Calu3 (cell line): ENCODE data around the gene MSL3B.

Source experiments
- BruUV-seq: library from RNA; stranded (reverse); fragments of 400-500 nt; replicated peaks from 2 replicates; lab custom pipeline; 2021; lab: Mats Ljungman, UMichigan
- CTCF ChIA-PET: fragments of 300-600 bp; sonication (Branson Sonifier 250); formaldehyde crosslinking; loops from one replicate; lab custom pipeline; 2022; ENCODE audit warnings: antibody characterized with exemption; lab: Charles Lee
- DNase-seq: peaks from one replicate; pipeline ENCODE4 v3.0.0; 2022
- H3K27ac Mint-ChIP-seq: one replicate; pipeline ENCODE4 v1.8.0; 2022; ENCODE audit warnings: mixed read lengths; ENCODE audit not compliant: unreplicated experiment
- H3K27me3 Mint-ChIP-seq: one replicate; pipeline ENCODE4 v1.8.0; 2022; ENCODE audit warnings: mixed read lengths; ENCODE audit not compliant: unreplicated experiment
- H3K36me3 Mint-ChIP-seq: one replicate; pipeline ENCODE4 v1.8.0; 2022; ENCODE audit warnings: mild to moderate bottlenecking, moderate library complexity, mixed read lengths; ENCODE audit not compliant: insufficient read depth, unreplicated experiment
- H3K4me1 Mint-ChIP-seq: one replicate; pipeline ENCODE4 v1.8.0; 2022; ENCODE audit warnings: mild to moderate bottlenecking, low read depth, mixed read lengths; ENCODE audit not compliant: unreplicated experiment
- H3K4me3 Mint-ChIP-seq: one replicate; pipeline ENCODE4 v1.8.0; 2022; ENCODE audit warnings: mild to moderate bottlenecking, low read depth, moderate library complexity, mixed read lengths; ENCODE audit not compliant: unreplicated experiment
- H3K9me3 Mint-ChIP-seq: one replicate; pipeline ENCODE4 v1.8.0; 2022; ENCODE audit warnings: low read depth, mixed read lengths; ENCODE audit not compliant: unreplicated experiment
- intact Hi-C: fragments of 100-400 bp; cut with micrococcal nuclease; formaldehyde crosslinking; loops from one replicate; pipeline ENCODE4 v1.10.0; 2022; ENCODE audit not compliant: unreplicated experiment
- TF ChIP-seq, protein P1 (sequence below): fragments of 200-600 bp; IDR thresholded peaks from one replicate; pipeline ENCODE4 v1.8.0; 2022; ENCODE audit warnings: antibody characterized with exemption; ENCODE audit not compliant: unreplicated experiment

Gene MSL3B

DNA sequence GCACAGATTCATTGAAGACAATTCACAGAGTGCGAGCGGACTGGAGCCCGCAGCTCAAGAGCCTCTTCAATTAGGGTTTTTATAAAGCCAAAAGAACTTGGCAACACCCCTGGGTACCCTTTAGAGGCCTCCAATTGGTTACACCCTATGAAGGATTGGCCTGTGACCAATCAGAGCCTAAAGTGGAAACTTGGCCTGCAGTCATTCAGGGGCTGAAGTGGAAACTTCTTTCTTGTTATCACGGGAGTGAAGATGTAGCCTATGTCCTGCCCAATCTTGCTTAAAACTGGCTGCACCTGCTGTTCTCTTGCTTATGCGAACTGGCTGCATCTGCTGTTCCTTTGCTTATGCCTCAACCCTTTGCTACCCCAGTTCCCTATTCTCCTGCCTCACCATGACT, 12.0 kb downstream of the MSL3B start:
- CTCF ChIA-PET: interaction anchor here (2.4 kb wide), 1 partner anchor 73 kb away, joined by 9 read pairs; no protein-coding TSS in a partner anchor
- H3K36me3 Mint-ChIP-seq: peaks cover 38% of the 10 kb centered on the region
- H3K4me3 Mint-ChIP-seq: no peak overlapping the region
- intact Hi-C loops: loop anchor here (5.0 to 10.0 kb wide), 4 partner anchors 119 to 691 kb away; no protein-coding TSS in a partner anchor
- no peak overlapping the region for H3K27ac Mint-ChIP-seq
- no peak for DNase-seq
- H3K27me3 Mint-ChIP-seq: no peaks in the 10 kb centered on the region
- no TSS peak for BruUV-seq
- TF ChIP-seq, protein P1, sequence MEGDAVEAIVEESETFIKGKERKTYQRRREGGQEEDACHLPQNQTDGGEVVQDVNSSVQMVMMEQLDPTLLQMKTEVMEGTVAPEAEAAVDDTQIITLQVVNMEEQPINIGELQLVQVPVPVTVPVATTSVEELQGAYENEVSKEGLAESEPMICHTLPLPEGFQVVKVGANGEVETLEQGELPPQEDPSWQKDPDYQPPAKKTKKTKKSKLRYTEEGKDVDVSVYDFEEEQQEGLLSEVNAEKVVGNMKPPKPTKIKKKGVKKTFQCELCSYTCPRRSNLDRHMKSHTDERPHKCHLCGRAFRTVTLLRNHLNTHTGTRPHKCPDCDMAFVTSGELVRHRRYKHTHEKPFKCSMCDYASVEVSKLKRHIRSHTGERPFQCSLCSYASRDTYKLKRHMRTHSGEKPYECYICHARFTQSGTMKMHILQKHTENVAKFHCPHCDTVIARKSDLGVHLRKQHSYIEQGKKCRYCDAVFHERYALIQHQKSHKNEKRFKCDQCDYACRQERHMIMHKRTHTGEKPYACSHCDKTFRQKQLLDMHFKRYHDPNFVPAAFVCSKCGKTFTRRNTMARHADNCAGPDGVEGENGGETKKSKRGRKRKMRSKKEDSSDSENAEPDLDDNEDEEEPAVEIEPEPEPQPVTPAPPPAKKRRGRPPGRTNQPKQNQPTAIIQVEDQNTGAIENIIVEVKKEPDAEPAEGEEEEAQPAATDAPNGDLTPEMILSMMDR: no peak
- no peaks in the 10 kb centered on the region for H3K9me3 Mint-ChIP-seq
- H3K4me1 Mint-ChIP-seq: peaks cover 27% of the 10 kb centered on the region

DNA sequence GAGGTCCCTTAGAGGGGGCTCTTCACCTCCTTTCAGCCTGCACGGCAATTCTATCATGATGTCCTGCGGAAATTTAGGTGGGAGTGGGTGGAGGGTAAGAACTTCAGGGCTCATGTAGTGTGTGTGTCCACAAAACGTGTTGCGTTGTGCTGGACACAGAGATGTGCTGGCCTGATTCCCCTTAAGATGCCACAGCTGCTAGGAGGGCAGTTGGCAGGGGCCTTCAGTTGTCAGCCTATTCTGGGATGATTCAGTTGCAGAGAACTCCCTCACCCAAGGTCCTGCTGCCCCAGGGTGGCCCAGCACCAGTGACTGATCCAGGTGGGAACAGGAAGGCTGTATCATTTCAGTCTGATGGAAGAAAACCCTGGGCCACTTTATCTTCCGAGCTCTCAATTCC, 12.8 kb downstream of the MSL3B start:
- CTCF ChIA-PET: interaction anchor here (0.8 kb wide), 1 partner anchor 119 kb away, joined by 4 read pairs; no protein-coding TSS in a partner anchor
- H3K27ac Mint-ChIP-seq: no peak overlapping the region
- TF ChIP-seq, protein P1: no peak
- H3K36me3 Mint-ChIP-seq: peaks cover 40% of the 10 kb centered on the region
- BruUV-seq: no TSS peak
- H3K27me3 Mint-ChIP-seq: no peaks in the 10 kb centered on the region
- H3K9me3 Mint-ChIP-seq: no peaks in the 10 kb centered on the region
- peaks cover 27% of the 10 kb centered on the region for H3K4me1 Mint-ChIP-seq
- intact Hi-C loops: loop anchor here (5.0 to 10.0 kb wide), 4 partner anchors 119 to 692 kb away; no protein-coding TSS in a partner anchor
- DNase-seq: no peak
- H3K4me3 Mint-ChIP-seq: peak overlapping the region; percentile 90

DNA sequence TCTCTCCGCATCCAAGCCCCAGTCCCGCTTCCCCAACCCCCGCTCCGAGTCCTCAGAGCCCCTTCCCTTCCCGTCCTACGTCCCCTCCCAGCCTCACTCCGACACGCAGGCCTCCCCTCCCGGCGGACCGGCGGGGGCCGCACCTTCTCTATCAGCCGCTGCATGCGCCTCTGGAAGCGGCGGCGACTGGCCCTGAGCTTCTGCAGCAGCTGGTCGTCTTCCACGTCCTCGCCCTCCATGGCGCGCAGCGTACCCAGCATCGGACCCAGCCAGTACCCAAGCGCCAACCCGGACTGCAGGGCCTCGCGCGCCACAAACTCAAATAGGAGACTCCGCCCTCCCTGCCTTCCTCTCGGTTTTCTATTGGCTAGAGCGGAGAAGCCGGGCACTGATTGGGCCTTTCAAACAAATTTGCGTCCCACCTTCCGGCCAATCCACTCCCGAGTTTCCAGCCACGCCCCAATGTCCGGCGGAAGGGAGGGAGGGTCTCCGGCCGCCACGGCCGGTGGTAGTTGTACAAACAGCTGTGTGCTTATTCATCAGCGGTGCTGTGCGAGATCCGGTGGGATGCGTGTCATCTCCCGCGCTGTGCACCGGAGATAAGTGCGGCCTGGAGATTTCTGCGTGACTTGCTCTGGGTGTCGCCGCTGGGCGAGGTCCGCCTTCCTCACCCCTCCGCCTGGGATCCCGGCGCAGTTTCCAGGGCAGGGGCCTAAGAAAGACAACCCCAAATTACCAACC, 13.8 kb downstream of the MSL3B start, which contains the start of gene HJURP:
TSS of gene HJURP (minus strand) at position 295 of the 741 bp plus-strand sequence. CDS start at position 260, 35 bp downstream.
- no peaks in the 10 kb centered on the region for H3K9me3 Mint-ChIP-seq
- H3K36me3 Mint-ChIP-seq: peaks cover 50% of the 10 kb centered on the region
- CTCF ChIA-PET: interaction anchor here (0.8 kb wide), 1 partner anchor 120 kb away, joined by 4 read pairs; no protein-coding TSS in a partner anchor
- TF ChIP-seq, protein P1: no peak
- no peaks in the 10 kb centered on the region for H3K27me3 Mint-ChIP-seq
- peak; percentile 94 for DNase-seq
- H3K27ac Mint-ChIP-seq: peak within 1 kb of the TSS; percentile 88
- H3K4me3 Mint-ChIP-seq: peak within 1 kb of the TSS; percentile 90
- intact Hi-C loops: loop anchor here (1.0 to 10.0 kb wide), 3 partner anchors 61 to 240 kb away; no protein-coding TSS in a partner anchor
- peaks cover 27% of the 10 kb centered on the region for H3K4me1 Mint-ChIP-seq
- BruUV-seq: no TSS peak

DNA sequence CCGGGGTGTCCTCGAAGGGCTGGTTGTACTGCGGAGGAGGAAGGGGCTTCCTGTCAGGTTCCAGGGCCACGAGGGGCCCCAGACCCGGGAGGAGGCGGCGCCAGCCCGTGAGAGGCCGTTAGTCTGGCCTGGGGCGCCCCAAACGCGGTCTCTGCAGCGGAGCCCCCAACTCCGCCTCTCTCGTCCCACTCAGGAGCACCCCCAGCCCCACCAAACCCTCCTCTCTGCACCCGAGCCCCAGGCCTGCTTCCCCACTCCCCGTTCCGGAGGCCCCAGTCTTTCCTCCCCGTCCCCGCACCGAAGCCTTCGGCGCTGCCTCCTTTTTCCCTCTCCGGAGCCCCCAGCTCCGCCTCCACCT, 14.3 kb downstream of the MSL3B start:
- CTCF ChIA-PET: no interaction called here

More for the DNA sequence above, 14.3 kb downstream of the MSL3B start:
- TF ChIP-seq, protein P1: no peak
- no peak for DNase-seq
- peak overlapping the region; percentile 90 for H3K4me3 Mint-ChIP-seq
- H3K36me3 Mint-ChIP-seq: peaks cover 51% of the 10 kb centered on the region
- H3K9me3 Mint-ChIP-seq: no peaks in the 10 kb centered on the region
- H3K27me3 Mint-ChIP-seq: no peaks in the 10 kb centered on the region
- no TSS peak for BruUV-seq
- peak overlapping the region; percentile 88 for H3K27ac Mint-ChIP-seq
- peaks cover 29% of the 10 kb centered on the region for H3K4me1 Mint-ChIP-seq
- intact Hi-C loops: loop anchor here (1.0 to 10.0 kb wide), 3 partner anchors 61 to 241 kb away; no protein-coding TSS in a partner anchor
